ENCODE data around the gene ROMO1.

The ROMO1 gene

DNA sequence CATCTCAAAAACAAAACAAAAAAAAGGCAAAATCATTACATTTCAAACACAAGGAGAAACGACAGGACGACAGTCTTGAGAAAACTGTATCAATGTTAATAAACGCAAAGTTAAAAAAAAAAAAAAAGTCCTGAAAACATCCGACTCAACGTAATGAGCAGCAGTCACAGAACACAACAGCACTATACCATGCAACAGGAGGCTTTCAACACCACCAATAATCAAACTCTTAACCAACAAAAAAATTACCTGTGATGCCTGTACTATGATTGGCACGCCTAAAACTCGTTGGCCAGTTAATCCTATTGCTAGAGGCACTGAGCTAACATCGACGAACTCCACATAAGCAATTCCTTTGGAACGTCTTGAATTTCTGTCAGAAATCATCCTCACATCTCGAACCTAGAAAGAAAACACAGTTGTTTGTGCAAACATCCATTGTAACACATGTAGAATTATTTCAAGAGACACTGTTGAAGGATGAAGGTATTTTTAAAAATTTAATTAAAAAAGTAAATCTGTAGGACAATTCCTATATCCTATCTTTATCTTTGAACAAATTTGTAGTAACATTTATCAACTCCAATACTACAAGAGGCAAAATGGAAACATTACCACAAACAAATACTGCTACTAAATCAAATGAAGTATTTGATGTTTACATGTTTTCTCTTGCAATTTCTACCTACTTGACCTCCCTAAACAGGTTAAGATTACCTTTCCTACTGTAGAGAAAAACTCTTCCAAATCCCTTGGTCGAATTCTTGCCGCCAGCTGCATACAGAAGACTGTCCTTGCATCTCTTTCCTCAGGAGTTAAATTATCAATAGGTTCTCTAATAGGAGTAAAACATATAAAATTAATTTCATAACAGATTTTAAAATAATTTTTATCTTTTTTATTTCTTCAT lies 25.4 kb downstream of the ROMO1 start:
- TF ChIP-seq, protein P1, sequence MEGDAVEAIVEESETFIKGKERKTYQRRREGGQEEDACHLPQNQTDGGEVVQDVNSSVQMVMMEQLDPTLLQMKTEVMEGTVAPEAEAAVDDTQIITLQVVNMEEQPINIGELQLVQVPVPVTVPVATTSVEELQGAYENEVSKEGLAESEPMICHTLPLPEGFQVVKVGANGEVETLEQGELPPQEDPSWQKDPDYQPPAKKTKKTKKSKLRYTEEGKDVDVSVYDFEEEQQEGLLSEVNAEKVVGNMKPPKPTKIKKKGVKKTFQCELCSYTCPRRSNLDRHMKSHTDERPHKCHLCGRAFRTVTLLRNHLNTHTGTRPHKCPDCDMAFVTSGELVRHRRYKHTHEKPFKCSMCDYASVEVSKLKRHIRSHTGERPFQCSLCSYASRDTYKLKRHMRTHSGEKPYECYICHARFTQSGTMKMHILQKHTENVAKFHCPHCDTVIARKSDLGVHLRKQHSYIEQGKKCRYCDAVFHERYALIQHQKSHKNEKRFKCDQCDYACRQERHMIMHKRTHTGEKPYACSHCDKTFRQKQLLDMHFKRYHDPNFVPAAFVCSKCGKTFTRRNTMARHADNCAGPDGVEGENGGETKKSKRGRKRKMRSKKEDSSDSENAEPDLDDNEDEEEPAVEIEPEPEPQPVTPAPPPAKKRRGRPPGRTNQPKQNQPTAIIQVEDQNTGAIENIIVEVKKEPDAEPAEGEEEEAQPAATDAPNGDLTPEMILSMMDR (IDR thresholded peaks at IDR 0.05; ENCODE audit: extremely low read depth, missing control alignments) = no peak
- DNase-seq (ENCODE audit: low spot score) = no peak

DNA sequence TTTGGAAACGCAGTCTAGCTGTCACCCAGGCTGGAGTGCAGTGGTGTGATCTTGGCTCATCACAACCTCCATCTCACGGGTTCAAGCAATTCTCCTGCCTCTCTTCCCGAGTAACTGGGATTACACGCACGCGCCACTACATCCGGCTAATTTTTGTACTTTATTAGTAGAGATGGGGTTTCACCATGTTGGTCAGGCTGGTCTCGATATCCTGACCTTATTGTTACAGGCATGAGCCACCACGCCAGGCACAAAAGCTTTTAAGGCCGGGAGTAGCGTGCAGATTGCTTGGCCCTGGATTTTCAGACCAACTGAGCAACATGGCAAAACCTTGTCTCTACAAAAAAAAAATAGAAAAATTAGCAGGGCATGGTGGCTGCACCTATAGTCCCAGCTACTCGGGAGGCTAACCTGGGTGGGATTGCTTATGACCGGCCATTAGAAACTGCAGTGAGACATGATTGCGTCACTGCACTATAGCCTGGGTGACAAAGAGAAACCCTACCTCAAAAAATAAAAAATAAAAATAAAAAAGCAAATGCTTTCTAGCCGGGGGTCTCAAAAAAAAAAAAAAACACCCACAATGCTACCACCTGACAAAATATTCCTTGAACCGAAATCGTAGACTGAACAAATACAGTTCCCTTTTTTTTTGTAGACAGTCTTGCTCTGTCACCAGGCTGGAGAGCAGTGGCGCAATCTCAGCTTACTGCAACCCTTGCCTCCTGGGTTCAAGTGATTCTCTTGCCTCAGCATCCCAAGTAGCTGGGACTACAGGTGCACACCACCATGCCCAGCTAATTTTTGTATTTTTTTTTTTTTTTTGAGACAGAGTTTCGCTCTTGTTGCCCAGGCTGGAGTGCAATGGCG lies 27.9 kb downstream of the ROMO1 start:
- no peak for DNase-seq (ENCODE audit: low spot score)
- TF ChIP-seq, protein P1 (IDR thresholded peaks at IDR 0.05; ENCODE audit: extremely low read depth, missing control alignments) = no peak

DNA sequence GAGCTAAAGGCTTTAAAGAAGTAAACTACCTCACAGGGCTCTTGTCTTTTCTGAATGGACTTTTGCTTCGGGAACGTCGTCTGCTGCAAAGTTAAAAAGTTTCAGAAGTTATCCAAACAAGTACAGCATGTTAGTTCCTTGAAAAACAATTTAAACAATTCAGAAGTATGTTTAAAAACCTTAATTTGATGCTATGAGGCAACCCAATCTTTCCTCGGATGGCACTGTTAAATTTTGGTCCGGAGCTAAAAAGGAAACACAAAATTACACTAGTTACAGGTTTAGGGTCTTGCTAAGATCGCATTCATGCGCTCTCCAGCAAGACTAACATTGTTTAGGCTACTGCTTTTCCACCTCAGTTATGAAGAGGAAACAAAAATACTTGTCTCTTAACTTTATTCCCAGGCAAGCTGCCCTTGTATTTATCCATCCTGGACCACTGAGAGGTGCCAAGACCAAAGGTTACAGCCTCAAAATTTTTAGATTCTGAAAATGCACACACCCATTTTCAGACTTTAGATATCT lies 30.1 kb downstream of the ROMO1 start:
- TF ChIP-seq, protein P1 (IDR thresholded peaks at IDR 0.05; ENCODE audit: extremely low read depth, missing control alignments) = no peak
- DNase-seq (ENCODE audit: low spot score) = no peak

DNA sequence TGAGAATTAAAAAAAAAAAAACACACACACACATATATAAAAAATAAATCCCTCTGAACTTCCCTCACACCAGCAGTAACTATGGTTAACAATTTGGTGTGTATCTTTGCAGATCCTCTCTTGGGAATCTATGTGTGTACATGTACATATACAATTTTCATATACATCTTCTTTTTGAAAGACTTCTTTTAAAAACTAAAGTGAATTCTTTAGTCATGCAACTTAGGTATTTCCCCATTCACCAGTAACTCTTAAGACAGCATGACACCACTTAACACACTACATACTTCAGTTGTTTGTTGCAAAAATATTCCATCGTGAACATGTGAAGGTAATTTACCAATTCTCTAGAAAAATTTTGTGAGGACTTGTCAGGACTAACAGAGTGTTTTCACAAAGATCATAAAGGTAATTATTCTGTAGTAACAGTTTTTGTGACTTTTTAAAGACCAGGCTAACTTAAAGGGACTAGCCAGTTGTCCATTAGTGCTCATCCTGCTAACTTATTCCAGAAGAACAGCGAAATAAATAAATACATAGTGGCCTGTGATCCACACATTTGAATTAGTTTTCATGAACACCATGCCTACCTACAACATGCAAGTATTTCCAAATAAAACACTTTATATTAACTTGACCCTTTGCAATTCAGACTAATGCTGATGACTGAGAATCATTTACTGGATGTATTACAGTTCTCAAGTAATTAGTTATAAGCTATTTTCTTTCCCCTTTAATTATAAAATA lies 30.8 kb downstream of the ROMO1 start:
- no peak for DNase-seq (ENCODE audit: low spot score)
- TF ChIP-seq, protein P1 (IDR thresholded peaks at IDR 0.05; ENCODE audit: extremely low read depth, missing control alignments) = no peak

DNA sequence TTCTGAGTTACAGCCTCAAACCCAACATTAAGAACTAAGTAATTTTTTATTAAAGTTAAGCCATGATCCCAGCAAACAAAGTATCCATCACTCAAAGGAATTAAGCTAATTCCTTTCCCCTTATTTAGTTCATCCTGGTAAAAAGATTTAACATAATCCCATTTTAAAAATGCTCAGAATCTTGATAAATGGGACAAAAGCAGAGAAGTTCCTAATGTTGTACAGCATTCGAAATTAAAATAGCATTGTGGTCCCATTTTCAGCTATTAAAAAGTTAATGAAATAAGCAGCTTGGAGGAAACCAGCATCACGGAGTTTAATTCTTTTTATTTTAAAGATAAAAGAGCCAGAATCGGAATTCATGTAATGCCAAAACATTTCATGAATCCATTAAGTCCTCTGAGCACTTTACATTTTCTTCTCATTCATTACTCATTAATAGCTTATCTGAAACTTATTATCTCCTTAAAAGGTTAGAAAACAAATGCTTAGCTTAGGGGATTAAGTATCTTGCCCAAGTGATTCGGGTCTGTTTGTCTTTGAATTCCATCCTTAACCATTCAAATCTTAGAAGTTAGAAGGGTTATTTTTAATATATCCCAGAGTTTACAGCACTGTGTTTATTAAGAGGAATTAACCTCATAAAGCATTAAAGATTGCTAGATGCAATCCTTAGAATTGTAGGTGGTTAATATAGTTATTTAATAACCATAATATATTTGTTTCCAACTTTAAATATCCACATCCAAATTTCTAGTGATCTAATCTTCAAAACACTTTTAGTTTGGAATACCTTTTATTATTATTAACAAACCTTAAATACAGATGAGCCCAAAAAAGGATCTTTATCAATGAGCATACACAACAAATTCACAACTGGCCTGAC lies 31.6 kb downstream of the ROMO1 start:
- TF ChIP-seq, protein P1 (IDR thresholded peaks at IDR 0.05; ENCODE audit: extremely low read depth, missing control alignments) = no peak
- DNase-seq (ENCODE audit: low spot score) = no peak

DNA sequence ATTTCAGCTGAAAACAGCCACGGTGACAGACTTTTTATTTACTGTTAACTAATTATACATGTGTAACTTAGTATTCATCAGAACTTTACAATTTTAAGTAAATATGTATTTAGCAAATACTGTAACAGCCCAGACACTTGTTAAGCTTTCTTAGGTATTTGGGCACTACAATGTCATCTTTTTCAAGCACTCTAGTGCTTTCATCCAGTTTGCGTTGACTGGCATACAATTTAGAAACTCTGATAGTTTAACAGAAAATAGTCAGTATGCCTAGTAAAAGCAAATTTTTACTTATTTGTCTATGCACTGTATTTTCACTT lies 32.2 kb downstream of the ROMO1 start:
- no peak for DNase-seq (ENCODE audit: low spot score)
- TF ChIP-seq, protein P1 (IDR thresholded peaks at IDR 0.05; ENCODE audit: extremely low read depth, missing control alignments) = no peak
